Measurements from ENCODE around the gene SGMS1.

The SGMS1 gene

GRCh38 chr10:50544095-50544856, 79.5 kb downstream of the SGMS1 start:
- no peak overlapping the region for H3K27ac ChIP-seq
- TF ChIP-seq, protein P1, sequence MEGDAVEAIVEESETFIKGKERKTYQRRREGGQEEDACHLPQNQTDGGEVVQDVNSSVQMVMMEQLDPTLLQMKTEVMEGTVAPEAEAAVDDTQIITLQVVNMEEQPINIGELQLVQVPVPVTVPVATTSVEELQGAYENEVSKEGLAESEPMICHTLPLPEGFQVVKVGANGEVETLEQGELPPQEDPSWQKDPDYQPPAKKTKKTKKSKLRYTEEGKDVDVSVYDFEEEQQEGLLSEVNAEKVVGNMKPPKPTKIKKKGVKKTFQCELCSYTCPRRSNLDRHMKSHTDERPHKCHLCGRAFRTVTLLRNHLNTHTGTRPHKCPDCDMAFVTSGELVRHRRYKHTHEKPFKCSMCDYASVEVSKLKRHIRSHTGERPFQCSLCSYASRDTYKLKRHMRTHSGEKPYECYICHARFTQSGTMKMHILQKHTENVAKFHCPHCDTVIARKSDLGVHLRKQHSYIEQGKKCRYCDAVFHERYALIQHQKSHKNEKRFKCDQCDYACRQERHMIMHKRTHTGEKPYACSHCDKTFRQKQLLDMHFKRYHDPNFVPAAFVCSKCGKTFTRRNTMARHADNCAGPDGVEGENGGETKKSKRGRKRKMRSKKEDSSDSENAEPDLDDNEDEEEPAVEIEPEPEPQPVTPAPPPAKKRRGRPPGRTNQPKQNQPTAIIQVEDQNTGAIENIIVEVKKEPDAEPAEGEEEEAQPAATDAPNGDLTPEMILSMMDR (conservative IDR thresholded peaks at IDR 0.05): no peak

GRCh38 chr10:50542871-50543270, 80.9 kb downstream of the SGMS1 start:
- H3K27ac ChIP-seq: no peak overlapping the region
- TF ChIP-seq, protein P1 (conservative IDR thresholded peaks at IDR 0.05): no peak

DNA sequence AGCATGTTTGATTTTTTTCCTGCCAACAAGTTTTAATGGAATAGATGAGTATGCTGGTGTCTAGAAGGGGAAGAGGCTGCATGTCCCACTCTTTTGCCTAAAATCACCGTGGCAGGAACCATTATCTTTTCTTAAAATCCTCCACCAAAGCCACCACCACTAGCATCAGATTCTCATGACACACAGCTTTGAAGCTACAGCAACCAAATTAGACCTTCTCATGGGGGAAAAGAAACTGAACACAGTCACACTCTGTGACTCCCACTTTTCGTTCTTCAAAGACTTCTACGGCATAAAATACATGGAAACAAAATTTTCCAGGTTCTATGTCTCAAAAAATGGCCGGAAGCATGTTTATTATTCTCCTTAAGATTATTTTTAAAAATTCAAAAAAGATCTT, 81.8 kb downstream of the SGMS1 start:
- TF ChIP-seq, protein P1 (conservative IDR thresholded peaks at IDR 0.05): no peak
- H3K27ac ChIP-seq: no peak overlapping the region

DNA sequence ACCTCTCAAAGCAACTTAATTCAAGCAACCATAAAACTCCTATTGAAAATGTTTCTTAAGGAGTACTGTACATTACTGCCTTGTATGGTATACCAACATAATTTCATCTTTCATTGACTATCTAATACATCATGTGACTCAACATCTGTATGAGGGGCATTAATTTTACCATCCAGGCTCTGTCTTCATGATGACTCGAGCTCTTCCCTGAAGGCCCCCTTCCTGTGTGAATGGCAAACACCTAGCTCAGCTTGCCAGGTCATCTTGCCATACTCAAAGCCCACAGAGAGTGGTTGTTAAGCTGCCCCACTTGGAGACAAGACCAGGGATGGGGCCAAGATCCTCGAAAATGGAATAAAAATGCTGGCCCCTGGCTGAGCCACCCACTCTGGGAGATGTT, 82.4 kb downstream of the SGMS1 start:
- TF ChIP-seq, protein P1 (conservative IDR thresholded peaks at IDR 0.05): no peak
- H3K27ac ChIP-seq: no peak overlapping the region

DNA sequence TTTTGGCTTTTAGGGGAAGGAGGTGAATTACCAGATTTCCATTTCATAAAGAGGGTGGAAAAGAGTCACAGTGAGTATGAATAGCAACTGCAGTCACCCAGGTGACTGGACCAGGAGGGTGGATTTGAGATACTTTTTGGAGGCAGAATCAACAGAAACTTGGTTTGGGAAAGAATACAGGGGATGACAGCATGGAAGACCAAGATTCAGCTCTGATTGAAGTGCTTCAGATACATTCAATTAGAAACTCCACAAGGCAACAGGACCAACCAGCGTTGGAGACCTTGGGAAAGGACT, 83.0 kb downstream of the SGMS1 start:
- H3K27ac ChIP-seq: no peak overlapping the region
- TF ChIP-seq, protein P1 (conservative IDR thresholded peaks at IDR 0.05): no peak

GRCh38 chr10:50540069-50540825, 83.5 kb downstream of the SGMS1 start:
- TF ChIP-seq, protein P1 (conservative IDR thresholded peaks at IDR 0.05): no peak
- H3K27ac ChIP-seq: no peak overlapping the region

GRCh38 chr10:50538555-50539398, 85.0 kb downstream of the SGMS1 start:
- H3K27ac ChIP-seq: no peak overlapping the region

More at GRCh38 chr10:50538555-50539398, 85.0 kb downstream of the SGMS1 start:
- TF ChIP-seq, protein P1 (conservative IDR thresholded peaks at IDR 0.05): no peak
